Measurements from ENCODE around the gene MON2. TPM values are rescaled to one million over a fixed set of nuclear protein-coding genes. Genes with fewer than 3 reads are reported as not detected.

MON2 gene
- total and polyA plus RNA-seq, 12 donors: 5.0 to 25.3 (median 18.5) TPM

GRCh38 chr12:62625228-62625627 is 158.6 kb downstream of the MON2 start:
- Histone ChIP-seq H3K4me1 (peaks cover 0 to 18% (median 0%) of the 10 kb centered on the region in 9 donors), H3K27me3 (peaks cover 0 to 15% (median 0%) of the 10 kb centered on the region in 7 donors), H3K27ac (no peak overlapping the region), H3K9me3 (no peaks in the 10 kb centered on the region), H3K4me3 (no peak overlapping the region), H3K36me3 (no peaks in the 10 kb centered on the region)
- WGBS, 2 donors: 66 to 84% methylated on average over 2 of the region's 2 CpGs
- no peak for TF ChIP-seq CTCF (IDR thresholded peaks at IDR 0.05)
- intact Hi-C loops (cut with DNase I): no loop called here
- ATAC-seq (peak in 4 of 8 donors; percentile 29 to 76 (median 56)), DNase-seq (peak in 1 of 2 donors; percentile 22)

GRCh38 chr12:62627181-62627580 is 160.6 kb downstream of the MON2 start:
- Histone ChIP-seq H3K27ac (no peak overlapping the region), H3K36me3 (no peaks in the 10 kb centered on the region), H3K4me3 (no peak overlapping the region), H3K27me3 (peaks cover 0 to 33% (median 0%) of the 10 kb centered on the region in 7 donors), H3K9me3 (no peaks in the 10 kb centered on the region), H3K4me1 (peaks cover 0 to 32% (median 6%) of the 10 kb centered on the region in 9 donors)
- ATAC-seq (no peak), DNase-seq (no peak)
- TF ChIP-seq CTCF (IDR thresholded peaks at IDR 0.05): no peak
- intact Hi-C loops (cut with DNase I): no loop called here
- WGBS, 2 donors: 87 to 91% methylated on average over 2 of the region's 2 CpGs

- peaks cover 0 to 50% (median 0%) of the 10 kb centered on the region in 7 donors for H3K27me3 ChIP-seq
- H3K9me3 ChIP-seq: no peaks in the 10 kb centered on the region
Measured at GRCh38 chr12:62629413-62629812, 162.8 kb downstream of the MON2 start.

GRCh38 chr12:62629971-62630739 is 163.5 kb downstream of the MON2 start:
- intact Hi-C loops (cut with DNase I): loop anchor here in 3 of 10 donors (2.0 to 5.0 kb wide), 4 partner anchors 33 to 163 kb away; no protein-coding TSS in a partner anchor
- no peak for DNase-seq
- Histone ChIP-seq H3K4me3 (no peak overlapping the region), H3K4me1 (peaks cover 0 to 27% (median 15%) of the 10 kb centered on the region in 9 donors), H3K36me3 (no peaks in the 10 kb centered on the region), H3K27ac (no peak overlapping the region), H3K9me3 (no peaks in the 10 kb centered on the region), H3K27me3 (peaks cover 0 to 50% (median 0%) of the 10 kb centered on the region in 7 donors)
- TF ChIP-seq CTCF (IDR thresholded peaks at IDR 0.05): no peak
- no peak for ATAC-seq
- WGBS, 2 donors: 86 to 89% methylated on average over 5 of the region's 5 CpGs

More at GRCh38 chr12:62629413-62629812, 162.8 kb downstream of the MON2 start:
- intact Hi-C loops (cut with DNase I): no loop called here
- 66 to 71% methylated on average over 4 of the region's 4 CpGs for WGBS, 2 donors
- DNase-seq (no peak), ATAC-seq (no peak)
- no peak overlapping the region for H3K4me3 ChIP-seq
- H3K4me1 ChIP-seq: peaks cover 0 to 33% (median 15%) of the 10 kb centered on the region in 9 donors
- H3K36me3 ChIP-seq: no peaks in the 10 kb centered on the region
- no peak for TF ChIP-seq CTCF (IDR thresholded peaks at IDR 0.05)
- no peak overlapping the region for H3K27ac ChIP-seq

Data from heart right ventricle (tissue), 16 donors.